Memory B cell (primary cell): ENCODE results near the gene KNSTRN.

ENCODE experiments used
- ATAC-seq: fragments of 150-1000 bp; cut with Tn5 transposase; 2 replicates; pipeline ENCODE4 v1.10.0; 2021; ENCODE audit warnings: low read depth, mild to moderate bottlenecking, moderate library complexity
- DNase-seq, 2 donors: peaks; one replicate each; pipeline ENCODE4 v3.0.0; 2022; ENCODE audit warnings: low spot score in 2 of 2
- H3K27ac Mint-ChIP-seq: one replicate; pipeline ENCODE4 v1.8.0; 2022; ENCODE audit warnings: mild to moderate bottlenecking, moderate library complexity, mixed read lengths
- H3K27me3 Mint-ChIP-seq: one replicate; pipeline ENCODE4 v1.8.0; 2022; ENCODE audit warnings: mixed read lengths
- H3K36me3 Mint-ChIP-seq: one replicate; pipeline ENCODE4 v1.8.0; 2022; ENCODE audit warnings: mild to moderate bottlenecking, mixed read lengths
- H3K4me1 Mint-ChIP-seq: one replicate; pipeline ENCODE4 v1.8.0; 2022; ENCODE audit warnings: mixed read lengths
- H3K4me3 Mint-ChIP-seq: one replicate; pipeline ENCODE4 v1.8.0; 2022; ENCODE audit warnings: mild to moderate bottlenecking, moderate library complexity, mixed read lengths
- H3K9me3 Mint-ChIP-seq: one replicate; pipeline ENCODE4 v1.8.0; 2022; ENCODE audit warnings: mixed read lengths

Gene KNSTRN

DNA sequence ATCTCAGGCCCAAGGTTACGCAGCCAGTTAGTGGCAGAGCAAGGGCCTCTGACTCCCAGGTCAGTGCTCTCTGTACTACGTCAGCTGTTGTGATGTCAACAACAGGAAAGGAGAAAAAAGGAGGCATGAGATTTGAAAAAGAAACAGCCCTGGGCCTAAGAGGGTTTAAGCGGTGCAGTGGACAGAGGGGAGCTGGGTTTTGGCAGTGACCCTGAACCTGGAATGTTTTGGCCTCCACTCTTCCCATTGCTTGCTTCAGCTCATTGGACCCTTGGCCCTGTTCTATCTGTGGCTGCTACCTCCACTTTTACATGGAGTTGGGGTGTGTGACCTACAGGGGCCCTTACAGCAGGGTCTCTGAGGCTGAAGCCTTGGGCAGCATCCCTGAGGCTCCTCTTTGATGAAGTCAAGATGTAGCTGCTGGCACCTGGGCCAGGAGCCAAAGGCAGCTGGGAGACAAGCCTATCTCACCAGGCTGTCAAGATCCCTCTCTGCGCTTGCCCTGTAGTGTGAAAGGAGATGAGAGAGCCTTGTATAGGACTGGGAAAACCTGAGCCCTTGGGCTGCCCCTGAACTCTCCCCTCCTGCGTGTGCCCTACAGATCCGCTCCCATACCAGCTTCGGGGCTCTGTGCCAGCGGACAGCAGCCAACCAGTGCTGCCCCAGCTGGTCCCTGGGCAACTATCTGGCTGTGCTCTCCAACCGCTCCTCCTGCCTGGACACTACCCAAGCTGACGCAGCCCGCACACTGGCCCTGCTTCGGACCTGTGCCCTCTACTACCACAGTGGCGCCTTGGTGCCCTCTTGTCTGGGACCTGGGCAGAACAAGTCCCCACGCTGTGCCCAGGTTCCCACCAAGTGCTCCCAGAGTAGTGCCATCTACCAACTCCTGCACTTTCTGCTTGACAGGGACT lies 15.8 kb upstream of the KNSTRN start:
- Mint-ChIP-seq H3K36me3 (peaks cover 4% of the 10 kb centered on the region), H3K4me3 (peak overlapping the region; percentile 84), H3K27me3 (no peaks in the 10 kb centered on the region), H3K9me3 (no peaks in the 10 kb centered on the region), H3K4me1 (peaks cover 18% of the 10 kb centered on the region), H3K27ac (no peak overlapping the region)
- no peak for DNase-seq
- no peak for ATAC-seq

DNA sequence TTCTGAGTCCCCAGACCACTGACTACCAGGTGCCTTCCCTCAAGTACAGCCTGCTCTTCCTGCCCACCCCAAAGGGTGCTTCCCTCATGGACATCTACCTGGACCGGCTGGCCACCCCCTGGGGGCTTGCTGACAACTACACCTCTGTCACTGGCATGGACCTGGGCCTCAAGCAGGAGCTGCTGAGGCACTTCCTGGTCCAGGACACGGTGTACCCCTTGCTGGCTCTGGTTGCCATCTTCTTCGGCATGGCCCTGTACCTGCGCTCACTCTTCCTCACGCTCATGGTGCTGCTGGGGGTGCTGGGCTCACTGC lies 15.2 kb upstream of the KNSTRN start:
- Mint-ChIP-seq H3K4me1 (peaks cover 18% of the 10 kb centered on the region), H3K36me3 (peaks cover 4% of the 10 kb centered on the region), H3K27ac (peak overlapping the region; percentile 79), H3K4me3 (peak overlapping the region; percentile 84), H3K27me3 (no peaks in the 10 kb centered on the region), H3K9me3 (no peaks in the 10 kb centered on the region)
- DNase-seq (no peak), ATAC-seq (no peak)

DNA sequence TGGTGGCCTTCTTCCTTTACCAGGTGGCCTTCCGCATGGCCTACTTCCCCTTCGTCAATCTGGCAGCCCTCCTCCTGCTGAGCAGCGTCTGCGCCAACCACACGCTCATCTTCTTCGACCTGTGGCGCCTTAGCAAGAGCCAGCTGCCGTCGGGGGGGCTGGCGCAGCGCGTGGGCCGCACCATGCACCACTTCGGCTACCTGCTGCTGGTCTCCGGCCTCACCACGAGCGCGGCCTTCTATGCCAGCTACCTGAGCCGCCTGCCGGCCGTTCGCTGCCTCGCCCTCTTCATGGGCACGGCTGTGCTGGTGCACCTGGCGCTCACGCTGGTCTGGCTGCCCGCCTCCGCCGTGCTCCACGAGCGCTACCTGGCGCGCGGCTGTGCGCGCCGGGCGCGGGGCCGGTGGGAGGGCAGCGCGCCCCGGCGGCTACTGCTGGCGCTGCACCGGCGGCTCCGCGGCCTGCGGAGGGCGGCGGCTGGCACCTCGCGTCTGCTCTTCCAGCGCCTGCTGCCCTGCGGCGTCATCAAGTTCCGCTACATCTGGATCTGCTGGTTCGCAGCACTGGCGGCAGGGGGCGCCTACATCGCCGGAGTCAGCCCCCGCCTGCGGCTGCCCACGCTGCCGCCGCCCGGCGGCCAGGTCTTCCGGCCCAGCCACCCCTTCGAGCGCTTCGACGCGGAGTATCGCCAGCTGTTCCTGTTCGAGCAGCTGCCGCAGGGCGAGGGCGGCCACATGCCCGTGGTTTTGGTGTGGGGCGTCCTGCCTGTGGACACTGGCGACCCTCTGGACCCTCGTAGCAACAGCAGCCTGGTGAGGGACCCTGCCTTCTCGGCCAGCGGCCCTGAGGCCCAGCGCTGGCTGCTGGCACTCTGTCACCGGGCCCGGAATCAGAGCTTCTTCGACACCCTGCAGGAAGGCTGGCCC lies 14.6 kb upstream of the KNSTRN start:
- Mint-ChIP-seq H3K36me3 (no peaks in the 10 kb centered on the region), H3K27ac (peak overlapping the region; percentile 79), H3K9me3 (no peaks in the 10 kb centered on the region), H3K4me3 (peak overlapping the region; percentile 84), H3K4me1 (peaks cover 15% of the 10 kb centered on the region), H3K27me3 (no peaks in the 10 kb centered on the region)
- peak; percentile 80 to 83 for DNase-seq
- ATAC-seq: peak; percentile 89

DNA sequence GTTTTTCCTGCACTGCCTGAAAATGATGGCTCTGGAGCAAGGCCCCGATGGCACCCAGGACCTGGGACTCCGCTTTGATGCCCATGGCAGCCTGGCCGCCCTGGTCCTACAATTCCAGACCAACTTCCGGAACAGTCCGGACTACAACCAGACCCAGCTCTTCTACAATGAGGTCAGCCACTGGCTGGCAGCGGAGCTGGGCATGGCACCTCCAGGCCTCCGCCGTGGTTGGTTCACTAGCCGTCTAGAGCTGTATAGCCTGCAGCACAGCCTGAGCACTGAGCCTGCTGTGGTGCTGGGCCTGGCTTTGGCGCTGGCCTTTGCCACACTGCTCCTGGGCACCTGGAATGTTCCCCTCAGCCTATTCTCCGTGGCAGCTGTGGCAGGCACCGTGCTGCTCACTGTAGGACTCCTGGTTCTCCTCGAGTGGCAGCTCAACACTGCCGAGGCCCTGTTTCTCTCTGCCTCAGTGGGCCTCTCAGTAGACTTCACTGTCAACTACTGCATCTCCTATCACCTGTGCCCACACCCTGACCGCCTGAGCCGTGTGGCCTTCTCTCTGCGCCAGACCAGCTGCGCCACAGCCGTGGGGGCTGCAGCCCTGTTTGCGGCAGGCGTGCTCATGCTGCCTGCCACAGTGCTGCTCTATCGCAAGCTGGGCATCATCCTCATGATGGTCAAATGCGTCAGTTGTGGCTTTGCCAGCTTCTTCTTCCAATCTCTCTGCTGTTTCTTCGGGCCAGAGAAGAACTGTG lies 13.6 kb upstream of the KNSTRN start:
- Mint-ChIP-seq H3K9me3 (no peaks in the 10 kb centered on the region), H3K36me3 (no peaks in the 10 kb centered on the region), H3K27ac (no peak overlapping the region), H3K4me3 (peak overlapping the region; percentile 60), H3K4me1 (peaks cover 13% of the 10 kb centered on the region), H3K27me3 (no peaks in the 10 kb centered on the region)
- ATAC-seq (no peak), DNase-seq (no peak)

DNA sequence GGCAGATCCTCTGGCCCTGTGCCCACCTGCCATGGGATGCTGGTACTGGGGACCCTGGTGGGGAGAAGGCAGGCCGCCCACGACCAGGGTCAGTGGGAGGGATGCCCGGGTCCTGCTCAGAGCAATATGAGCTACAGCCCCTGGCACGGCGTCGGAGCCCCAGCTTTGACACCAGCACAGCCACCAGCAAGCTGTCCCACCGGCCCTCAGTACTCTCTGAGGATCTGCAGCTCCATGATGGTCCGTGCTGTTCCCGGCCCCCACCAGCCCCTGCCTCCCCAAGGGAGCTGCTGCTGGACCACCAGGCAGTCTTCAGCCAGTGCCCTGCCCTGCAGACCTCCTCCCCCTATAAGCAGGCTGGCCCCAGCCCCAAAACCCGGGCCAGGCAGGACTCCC lies 13.0 kb upstream of the KNSTRN start:
- DNase-seq (no peak), ATAC-seq (no peak)
- Mint-ChIP-seq H3K4me3 (peak overlapping the region; percentile 60), H3K27ac (no peak overlapping the region), H3K4me1 (peaks cover 10% of the 10 kb centered on the region), H3K9me3 (no peaks in the 10 kb centered on the region), H3K36me3 (no peaks in the 10 kb centered on the region), H3K27me3 (no peaks in the 10 kb centered on the region)

DNA sequence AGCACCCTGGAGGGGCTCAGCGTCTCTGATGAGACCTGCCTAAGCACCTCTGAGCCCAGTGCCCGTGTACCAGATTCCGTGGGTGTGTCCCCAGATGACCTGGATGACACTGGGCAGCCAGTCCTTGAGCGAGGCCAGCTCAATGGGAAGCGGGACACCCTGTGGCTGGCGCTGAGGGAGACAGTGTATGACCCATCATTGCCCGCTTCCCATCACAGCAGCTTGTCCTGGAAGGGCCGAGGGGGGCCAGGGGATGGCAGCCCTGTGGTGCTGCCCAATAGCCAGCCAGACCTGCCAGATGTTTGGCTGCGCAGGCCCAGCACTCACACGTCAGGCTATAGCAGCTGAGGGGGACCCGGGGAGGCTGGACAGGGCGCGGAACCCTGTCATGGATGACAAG lies 12.6 kb upstream of the KNSTRN start:
- no peak overlapping the region for H3K27ac Mint-ChIP-seq
- H3K27me3 Mint-ChIP-seq: no peaks in the 10 kb centered on the region
- no peak for DNase-seq
- no peak overlapping the region for H3K4me3 Mint-ChIP-seq
- H3K9me3 Mint-ChIP-seq: no peaks in the 10 kb centered on the region
- ATAC-seq: no peak
- peaks cover 10% of the 10 kb centered on the region for H3K4me1 Mint-ChIP-seq
- no peaks in the 10 kb centered on the region for H3K36me3 Mint-ChIP-seq

DNA sequence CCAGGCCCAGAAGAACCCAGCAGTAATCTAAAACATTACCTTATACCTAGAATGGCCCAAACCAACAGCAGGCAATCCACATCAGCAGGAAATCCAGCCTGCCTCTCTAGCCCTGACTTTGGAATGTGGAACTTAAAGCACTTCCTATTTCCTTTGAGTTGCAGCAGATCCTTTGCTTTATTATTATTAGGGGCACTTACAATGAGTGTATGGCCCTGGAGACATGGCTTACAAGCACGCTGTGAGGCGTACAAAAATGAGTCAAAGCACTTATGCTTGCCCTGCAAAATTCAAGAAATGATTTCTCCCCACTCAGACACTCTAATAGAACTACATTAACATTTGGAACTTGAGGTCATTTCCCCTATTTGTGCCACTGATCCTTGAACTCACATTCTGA lies 9.5 kb upstream of the KNSTRN start:
- ATAC-seq (no peak), DNase-seq (no peak)
- Mint-ChIP-seq H3K27me3 (no peaks in the 10 kb centered on the region), H3K27ac (no peak overlapping the region), H3K4me1 (no peaks in the 10 kb centered on the region), H3K4me3 (no peak overlapping the region), H3K36me3 (no peaks in the 10 kb centered on the region), H3K9me3 (no peaks in the 10 kb centered on the region)

DNA sequence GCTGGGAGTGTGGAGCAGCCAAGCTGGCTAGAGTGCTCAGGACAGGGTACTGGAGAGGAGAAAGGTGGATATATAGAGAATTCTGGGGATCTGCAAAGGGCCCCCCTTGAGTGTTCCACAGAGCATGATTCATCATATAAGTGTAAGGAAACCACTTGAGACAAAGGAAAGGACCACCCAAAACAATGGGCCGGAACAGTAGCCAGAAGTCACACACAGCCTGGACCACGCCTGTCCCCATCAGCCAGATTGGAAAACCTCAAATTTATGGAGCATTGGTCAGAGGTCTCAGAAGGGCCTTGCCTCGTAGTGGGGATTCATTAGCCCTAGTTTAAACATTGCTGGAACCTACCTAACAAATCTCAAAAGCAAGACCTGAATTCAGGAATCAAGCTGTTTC lies 4.9 kb upstream of the KNSTRN start:
- H3K4me3 Mint-ChIP-seq: no peak overlapping the region
- H3K27me3 Mint-ChIP-seq: no peaks in the 10 kb centered on the region
- peaks cover 3% of the 10 kb centered on the region for H3K4me1 Mint-ChIP-seq
- H3K27ac Mint-ChIP-seq: no peak overlapping the region
- DNase-seq (no peak), ATAC-seq (no peak)
- H3K36me3 Mint-ChIP-seq: no peaks in the 10 kb centered on the region
- no peaks in the 10 kb centered on the region for H3K9me3 Mint-ChIP-seq

DNA sequence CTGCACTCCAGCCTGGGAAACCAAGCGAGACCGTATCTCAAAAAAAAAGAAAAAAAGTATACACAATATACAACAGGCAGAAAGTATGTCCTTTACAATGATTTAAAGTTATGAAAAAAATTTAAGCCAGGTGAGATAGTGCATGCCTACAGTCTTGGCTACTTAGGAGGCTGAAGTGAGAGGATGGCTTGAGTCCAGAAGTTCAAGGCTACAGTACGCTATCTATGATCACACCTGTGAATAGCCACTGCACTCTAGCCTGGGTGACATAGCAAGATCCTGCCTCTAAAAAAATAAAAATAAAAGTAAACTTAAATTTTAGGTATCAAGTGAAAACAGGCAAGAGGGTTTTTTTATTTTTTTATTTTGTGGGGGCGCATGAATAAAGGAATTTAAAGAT lies 3.1 kb upstream of the KNSTRN start:
- ATAC-seq: no peak
- Mint-ChIP-seq H3K27me3 (no peaks in the 10 kb centered on the region), H3K27ac (no peak overlapping the region), H3K36me3 (no peaks in the 10 kb centered on the region), H3K4me1 (peaks cover 11% of the 10 kb centered on the region), H3K9me3 (no peaks in the 10 kb centered on the region), H3K4me3 (no peak overlapping the region)
- no peak for DNase-seq

DNA sequence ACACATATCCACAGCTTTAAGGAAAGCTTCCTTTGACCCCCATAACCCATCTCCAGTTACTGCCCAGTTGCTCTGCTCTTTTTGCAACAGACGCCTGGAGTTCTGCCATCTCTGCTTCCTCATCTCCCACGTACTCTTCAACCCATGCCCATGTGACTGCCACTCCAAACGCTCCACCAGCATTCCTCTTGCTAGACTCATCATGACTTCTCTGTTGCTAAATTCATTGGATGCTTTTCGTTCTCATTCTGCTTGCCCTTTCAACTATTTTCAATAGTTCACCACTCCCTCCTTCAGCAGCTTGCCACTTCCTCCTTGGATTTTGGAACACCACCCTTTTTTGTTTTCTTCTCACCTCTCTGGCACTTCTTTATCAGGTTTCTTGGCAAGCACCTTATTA lies 2.7 kb upstream of the KNSTRN start:
- Mint-ChIP-seq H3K9me3 (no peaks in the 10 kb centered on the region), H3K27me3 (no peaks in the 10 kb centered on the region), H3K4me3 (no peak overlapping the region), H3K27ac (no peak overlapping the region), H3K4me1 (peaks cover 11% of the 10 kb centered on the region), H3K36me3 (no peaks in the 10 kb centered on the region)
- DNase-seq (no peak), ATAC-seq (no peak)

DNA sequence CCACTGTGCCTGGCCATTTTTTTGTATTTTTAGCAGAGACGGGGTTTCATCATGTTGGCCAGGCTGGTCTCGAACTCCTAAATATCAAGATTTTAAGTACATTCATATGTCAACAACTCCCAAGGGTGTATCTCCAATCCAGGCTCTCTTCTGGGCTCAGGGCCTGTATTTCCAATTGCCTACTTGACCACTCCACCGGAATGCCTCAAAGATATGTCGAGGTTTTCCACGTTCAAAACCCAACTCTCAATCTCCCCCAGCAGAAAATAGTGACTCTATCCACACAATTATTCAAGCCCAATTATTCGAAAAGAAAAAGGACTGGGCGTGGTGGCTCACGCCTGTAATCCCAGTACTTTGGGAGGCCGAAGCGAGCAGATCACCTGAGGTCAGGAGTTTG lies 1.9 kb upstream of the KNSTRN start:
- H3K4me3 Mint-ChIP-seq: no peak overlapping the region
- no peak overlapping the region for H3K27ac Mint-ChIP-seq
- H3K4me1 Mint-ChIP-seq: peaks cover 11% of the 10 kb centered on the region
- H3K36me3 Mint-ChIP-seq: no peaks in the 10 kb centered on the region
- DNase-seq (no peak), ATAC-seq (no peak)
- no peaks in the 10 kb centered on the region for H3K27me3 Mint-ChIP-seq
- no peaks in the 10 kb centered on the region for H3K9me3 Mint-ChIP-seq

DNA sequence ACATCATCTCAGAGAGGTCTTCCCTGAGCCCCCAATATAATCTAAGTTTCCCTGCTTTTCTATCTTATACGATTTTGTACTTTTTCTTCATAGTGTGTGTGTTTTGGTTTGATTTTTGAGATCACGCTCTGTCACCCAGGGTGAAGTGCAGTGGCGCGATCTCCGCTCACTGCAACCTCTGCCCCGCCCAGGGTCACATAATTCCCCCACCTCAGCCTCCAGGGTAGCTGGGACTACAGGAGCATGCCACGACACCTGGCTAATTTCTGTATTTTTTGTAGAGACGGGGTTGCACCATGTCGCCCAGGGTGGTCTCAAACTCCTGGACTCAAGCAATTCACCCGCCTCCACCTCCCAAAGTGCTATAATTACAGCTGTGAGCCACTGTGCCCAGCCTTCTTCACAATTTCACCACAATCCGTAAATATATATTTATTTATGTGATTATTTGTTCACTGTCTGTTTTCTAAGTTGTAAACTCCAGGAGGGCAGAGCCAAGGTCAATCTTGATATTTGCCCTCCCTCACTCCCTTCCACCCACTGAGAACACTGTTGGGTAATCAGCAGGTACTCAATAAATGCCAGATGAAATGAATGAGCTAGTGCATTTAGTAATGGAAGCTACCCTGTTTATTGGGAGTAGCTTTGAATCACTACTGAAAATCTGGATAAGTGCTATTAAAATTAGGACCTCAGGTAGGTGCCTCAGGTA lies 547 bp upstream of the KNSTRN start:
- Mint-ChIP-seq H3K27ac (no peak overlapping the region), H3K36me3 (peaks cover 1% of the 10 kb centered on the region), H3K9me3 (no peaks in the 10 kb centered on the region), H3K4me3 (peak overlapping the region; percentile 98), H3K4me1 (peaks cover 11% of the 10 kb centered on the region), H3K27me3 (no peaks in the 10 kb centered on the region)
- DNase-seq: no peak
- ATAC-seq: no peak

DNA sequence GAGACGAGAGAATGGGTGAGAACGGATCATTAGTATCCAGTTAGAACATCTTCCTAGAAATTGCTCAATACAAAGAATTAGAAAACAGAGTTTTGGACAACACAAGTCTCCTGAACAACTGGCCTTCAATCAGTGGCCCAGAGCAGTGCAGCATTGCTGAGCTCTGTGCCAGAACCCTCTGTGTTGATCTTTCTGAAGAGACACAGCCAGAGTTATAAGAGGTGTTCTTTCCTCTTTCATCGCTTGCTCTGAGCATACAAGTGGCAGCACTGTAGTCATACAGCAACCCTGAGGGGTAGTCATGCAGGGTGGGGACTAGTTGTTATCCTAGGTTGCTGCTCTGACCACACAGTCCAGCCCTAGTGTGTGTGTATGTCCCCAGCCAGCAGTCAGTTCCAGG lies 4.0 kb downstream of the KNSTRN start:
- Mint-ChIP-seq H3K36me3 (peaks cover 13% of the 10 kb centered on the region), H3K4me1 (peaks cover 11% of the 10 kb centered on the region), H3K4me3 (no peak overlapping the region), H3K27ac (no peak overlapping the region), H3K27me3 (no peaks in the 10 kb centered on the region), H3K9me3 (no peaks in the 10 kb centered on the region)
- ATAC-seq (no peak), DNase-seq (no peak)
